HFF-Myc (cell line): ENCODE measurements around the gene SP140.
"Not testable (repeated sequence)": the region's sequence is repeated elsewhere in the genome, so short reads cannot be mapped to it uniquely, and the experiment has no call there.

Experiments
- DNase-seq: peaks from one replicate; pipeline ENCODE4 v3.0.0-alpha.2; 2011; ENCODE audit warnings: low read depth; ENCODE audit errors: extremely low read depth
- H3K4me3 ChIP-seq: replicated peaks from 2 replicates; pipeline ENCODE4 v1.5.1; 2011; ENCODE audit warnings: low read depth, mild to moderate bottlenecking, control low read depth, low read length
- CTCF ChIP-seq: IDR thresholded peaks from 2 replicates; pipeline ENCODE4 v1.5.1; 2012; ENCODE audit warnings: mild to moderate bottlenecking, low read depth, low read length, control low read depth; ENCODE audit errors: missing control alignments

Gene SP140

GRCh38 chr2:230256733-230257332, 31.3 kb downstream of the SP140 start:
- H3K4me3 ChIP-seq, result no peak overlapping the region
- no peak for DNase-seq
- no peak for TF ChIP-seq CTCF

- TF ChIP-seq CTCF, result no peak
Measured at GRCh38 chr2:230258483-230258882, 32.9 kb downstream of the SP140 start.

GRCh38 chr2:230262246-230262645, 36.7 kb downstream of the SP140 start:
- no peak overlapping the region for H3K4me3 ChIP-seq
- no peak for DNase-seq
- TF ChIP-seq CTCF, result no peak

More at GRCh38 chr2:230258483-230258882, 32.9 kb downstream of the SP140 start:
- H3K4me3 ChIP-seq, result no peak overlapping the region
- DNase-seq, result no peak

DNA sequence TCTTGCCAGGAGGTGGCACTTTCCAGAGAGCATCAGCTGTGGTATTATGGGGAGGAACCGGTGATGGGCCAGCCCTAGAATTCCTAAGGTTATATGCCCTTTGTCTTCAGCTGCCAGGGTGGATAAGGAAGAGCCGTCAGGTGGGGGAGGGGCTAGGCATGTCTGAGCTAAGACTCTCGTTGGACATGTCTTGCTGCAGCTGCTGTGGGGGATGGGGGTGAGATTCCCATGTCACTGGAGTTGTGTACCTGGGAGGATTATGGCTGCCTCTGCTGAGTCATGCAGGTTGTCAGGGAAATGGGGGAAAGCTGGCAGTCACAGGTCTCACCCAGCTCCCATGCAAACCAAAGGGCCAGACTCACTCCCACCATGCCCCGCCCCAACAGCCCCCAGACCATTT, 39.4 kb downstream of the SP140 start:
- not testable (repeated sequence) for H3K4me3 ChIP-seq, DNase-seq

GRCh38 chr2:230266638-230267037, 41.1 kb downstream of the SP140 start:
- TF ChIP-seq CTCF, result no peak
- H3K4me3 ChIP-seq, result no peak overlapping the region
- DNase-seq, result no peak

GRCh38 chr2:230267059-230267458, 41.5 kb downstream of the SP140 start:
- no peak overlapping the region for H3K4me3 ChIP-seq
- TF ChIP-seq CTCF, result no peak
- DNase-seq, result no peak

GRCh38 chr2:230267556-230267955, 42.0 kb downstream of the SP140 start:
- TF ChIP-seq CTCF, result no peak
- DNase-seq, result no peak
- H3K4me3 ChIP-seq, result no peak overlapping the region
